Hematopoietic multipotent progenitor cell treated with erythropoietin and hydrocortisone succinate and interleukin-3 and kit ligand, for 17 days (in vitro differentiated cells): ENCODE data around the gene GLIPR1L2.
"Not testable (repeated sequence)": the region's sequence is repeated elsewhere in the genome, so short reads cannot be mapped to it uniquely, and the experiment has no call there.

ENCODE experiments used
- DNase-seq: peaks from one replicate; pipeline ENCODE4 v3.0.0-alpha.2; 2015; ENCODE audit warnings: low spot score

GLIPR1L2 gene

GRCh38 chr12:75437564-75437963, 46.7 kb downstream of the GLIPR1L2 start:
- DNase-seq, result no peak

GRCh38 chr12:75438059-75438754, 47.3 kb downstream of the GLIPR1L2 start:
- DNase-seq, result no peak

GRCh38 chr12:75439048-75439447, 48.2 kb downstream of the GLIPR1L2 start:
- DNase-seq, result no peak

DNA sequence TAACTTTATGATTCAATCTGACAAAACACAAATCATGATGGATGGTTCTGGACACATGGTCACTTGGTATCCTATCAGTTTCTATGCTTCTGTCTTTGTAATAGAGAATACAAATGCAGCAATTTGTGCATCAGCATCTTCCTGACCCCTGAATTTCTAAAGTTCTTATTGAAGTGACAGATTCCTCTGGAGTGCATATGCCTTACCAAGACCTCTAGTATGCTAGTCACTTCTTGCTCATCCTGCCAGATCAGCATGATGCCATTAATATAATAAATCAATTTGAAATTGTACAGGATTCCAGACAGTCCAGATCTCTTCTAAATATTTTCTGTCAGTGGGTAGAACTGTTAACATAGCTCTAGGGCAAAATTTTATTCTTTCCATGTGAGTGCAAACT, 49.0 kb downstream of the GLIPR1L2 start:
- no peak for DNase-seq

DNA sequence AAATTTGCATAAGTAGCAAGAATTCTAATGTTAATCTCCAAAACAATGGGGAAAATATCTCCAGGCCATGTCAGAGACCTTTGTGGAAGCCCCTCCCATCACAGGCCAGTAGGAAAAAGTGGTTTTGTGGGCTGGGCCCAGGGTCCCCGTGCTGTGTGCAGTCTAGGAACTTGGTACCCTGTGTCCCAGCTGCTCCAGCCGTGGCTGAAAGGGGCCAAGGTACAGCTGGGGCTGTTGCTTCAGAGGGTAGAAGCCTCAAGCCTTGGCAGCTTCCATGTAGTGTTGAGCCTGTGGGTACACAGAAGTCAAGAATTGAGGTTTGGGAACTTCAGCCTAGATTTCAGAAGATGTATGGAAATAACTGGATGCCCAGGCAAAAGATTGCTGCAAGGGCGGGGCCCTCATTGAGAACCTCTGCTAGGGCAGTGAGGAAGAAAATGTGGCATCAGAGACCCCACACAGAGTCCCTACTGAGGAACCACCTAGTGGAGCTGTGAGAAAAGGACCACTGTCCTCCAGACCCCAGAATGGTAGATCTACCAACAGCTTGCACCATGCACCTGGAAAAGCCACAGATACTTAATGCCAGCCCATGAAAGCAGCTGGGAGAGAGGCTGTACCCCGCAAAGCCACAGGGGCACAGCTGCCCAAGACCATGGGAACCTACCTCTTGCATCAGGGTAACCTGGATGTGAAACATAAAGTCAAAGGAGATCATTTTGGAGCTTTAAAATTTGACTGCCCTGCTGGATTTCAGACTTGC, 51.0 kb downstream of the GLIPR1L2 start:
- DNase-seq, result not testable (repeated sequence)

- not testable (repeated sequence) for DNase-seq
Measured at GRCh38 chr12:75442454-75442853, 51.6 kb downstream of the GLIPR1L2 start.

- no peak for DNase-seq
Measured at GRCh38 chr12:75443709-75444108, 52.8 kb downstream of the GLIPR1L2 start.

GRCh38 chr12:75444429-75445136, 53.7 kb downstream of the GLIPR1L2 start:
- DNase-seq, result no peak

GRCh38 chr12:75445137-75445507, 54.2 kb downstream of the GLIPR1L2 start:
- not testable (repeated sequence) for DNase-seq

- DNase-seq, result no peak
Measured at GRCh38 chr12:75446857-75447256, 56.0 kb downstream of the GLIPR1L2 start.

DNA sequence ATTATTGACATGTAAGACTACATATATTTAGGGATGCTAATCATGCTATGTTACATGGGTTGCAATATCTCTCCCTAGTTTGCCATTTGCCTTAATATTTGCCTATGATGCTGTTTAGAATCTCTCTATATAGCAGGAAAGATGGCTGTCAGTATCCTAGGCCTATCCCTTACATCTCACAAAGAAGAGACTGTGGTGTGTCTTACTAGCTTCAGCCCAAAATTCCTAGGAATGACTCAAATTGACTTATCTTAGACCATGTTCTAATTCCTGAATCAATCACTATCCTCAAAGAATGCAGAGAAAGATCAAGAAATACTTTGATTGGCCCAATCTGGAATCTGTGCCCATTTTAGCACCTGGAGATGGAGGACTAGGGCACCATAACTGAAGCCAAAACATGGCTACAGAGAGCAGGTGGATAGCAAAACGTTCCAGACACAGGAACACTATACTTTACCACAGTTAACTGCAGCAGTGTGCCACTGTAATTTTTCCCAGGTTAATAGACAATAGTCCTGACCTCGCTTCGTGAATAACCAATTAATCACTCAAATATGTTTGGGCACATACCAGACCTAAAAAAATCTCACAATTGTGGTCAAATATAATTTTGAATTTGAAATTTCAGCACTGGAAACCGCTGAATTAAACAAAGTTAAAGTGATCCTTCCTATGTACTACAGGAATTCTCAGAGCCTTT, 57.0 kb downstream of the GLIPR1L2 start:
- no peak for DNase-seq

DNA sequence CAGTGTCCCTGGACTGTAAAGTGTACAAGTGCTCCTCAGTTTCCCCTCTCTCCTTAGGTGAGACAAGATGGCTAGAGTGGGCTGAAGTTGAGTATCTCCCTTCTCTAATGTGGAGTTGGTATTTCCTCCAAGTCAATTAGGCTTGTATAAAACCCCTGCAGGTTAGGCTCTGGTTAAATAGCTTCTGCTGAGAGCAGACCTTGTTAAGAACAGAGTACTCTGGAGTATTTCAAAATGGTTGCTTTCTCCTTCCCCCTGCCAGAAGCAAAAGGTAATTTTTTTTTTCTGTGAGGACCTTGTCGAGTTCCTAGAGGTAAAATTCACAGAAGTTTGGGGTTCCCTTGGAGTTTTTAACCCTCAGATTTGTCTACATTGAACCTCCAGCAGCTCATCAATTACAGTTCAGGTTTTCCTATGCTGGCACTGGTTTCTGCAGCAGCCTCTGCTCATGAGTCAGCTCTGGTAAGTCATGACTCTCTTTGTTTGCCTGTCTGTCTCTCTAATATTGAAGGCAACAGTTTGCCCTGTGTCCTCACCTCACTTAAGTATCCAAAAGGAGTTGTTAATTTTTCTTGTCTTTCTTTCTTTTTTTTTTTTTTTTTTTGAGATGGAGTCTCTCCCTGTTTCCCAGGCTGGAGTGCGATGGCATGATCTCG, 61.9 kb downstream of the GLIPR1L2 start:
- no peak for DNase-seq

- DNase-seq, result no peak
Measured at GRCh38 chr12:75455839-75456238, 65.0 kb downstream of the GLIPR1L2 start.

DNA sequence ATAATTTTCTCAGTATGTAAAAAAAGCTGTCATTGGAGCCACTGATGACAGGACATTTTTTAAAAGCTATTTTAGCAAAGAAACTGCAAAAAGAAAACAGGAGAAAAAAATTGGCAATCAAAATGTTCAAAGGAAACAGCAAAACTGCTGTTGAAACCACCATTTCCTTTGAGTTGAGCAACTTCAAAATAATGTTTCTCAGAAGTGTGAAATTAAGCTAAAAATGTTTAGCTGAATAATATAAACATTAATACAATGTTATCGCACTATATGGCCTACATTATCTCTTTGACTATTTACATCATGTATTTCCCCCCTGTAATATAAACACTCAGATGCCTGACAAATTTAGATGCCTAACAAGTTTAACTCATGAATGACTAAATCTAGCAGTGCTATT, 66.3 kb downstream of the GLIPR1L2 start:
- no peak for DNase-seq

GRCh38 chr12:75457866-75458265, 67.0 kb downstream of the GLIPR1L2 start:
- DNase-seq, result not testable (repeated sequence)

DNA sequence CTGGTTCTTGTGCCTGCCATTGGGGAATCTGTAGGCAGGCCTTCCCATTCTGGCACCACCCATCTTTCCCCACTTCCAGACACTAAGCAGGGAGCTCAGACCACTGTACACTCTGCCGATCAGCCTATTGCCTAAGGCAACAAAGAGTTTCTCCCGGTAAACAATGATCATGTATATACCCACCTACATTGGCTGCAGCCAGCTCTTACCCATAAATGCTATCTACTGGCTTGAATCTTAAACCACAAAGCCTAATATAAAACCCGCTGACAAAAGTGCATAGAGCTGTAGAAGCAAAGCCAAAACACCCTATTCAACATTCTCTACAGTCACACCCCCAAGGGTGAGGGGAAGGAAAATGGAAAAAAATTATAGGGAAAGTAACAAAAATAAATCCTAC, 68.9 kb downstream of the GLIPR1L2 start:
- DNase-seq, result no peak

GRCh38 chr12:75460204-75460603, 69.3 kb downstream of the GLIPR1L2 start:
- DNase-seq, result no peak

GRCh38 chr12:75471902-75472890, 81.3 kb downstream of the GLIPR1L2 start:
- no peak for DNase-seq

DNA sequence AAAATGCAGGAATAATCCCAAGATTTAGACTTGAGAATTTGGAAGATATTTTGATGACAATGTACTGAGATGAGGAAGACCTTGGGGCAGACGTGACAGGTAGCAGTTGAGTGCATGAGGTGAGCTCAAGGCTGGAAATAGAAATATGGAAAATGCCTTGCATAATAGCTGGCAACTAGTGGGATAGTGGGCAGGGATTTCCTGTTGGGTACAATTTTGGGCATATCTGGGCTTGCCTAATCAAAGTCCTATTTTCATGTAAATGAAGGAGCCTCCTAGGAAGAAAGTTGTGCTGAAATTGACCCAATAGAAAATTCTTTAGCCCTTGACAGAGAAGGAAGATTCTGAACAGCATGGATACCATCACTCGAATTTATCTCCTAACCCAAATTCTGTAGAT, 83.2 kb downstream of the GLIPR1L2 start:
- no peak for DNase-seq

DNA sequence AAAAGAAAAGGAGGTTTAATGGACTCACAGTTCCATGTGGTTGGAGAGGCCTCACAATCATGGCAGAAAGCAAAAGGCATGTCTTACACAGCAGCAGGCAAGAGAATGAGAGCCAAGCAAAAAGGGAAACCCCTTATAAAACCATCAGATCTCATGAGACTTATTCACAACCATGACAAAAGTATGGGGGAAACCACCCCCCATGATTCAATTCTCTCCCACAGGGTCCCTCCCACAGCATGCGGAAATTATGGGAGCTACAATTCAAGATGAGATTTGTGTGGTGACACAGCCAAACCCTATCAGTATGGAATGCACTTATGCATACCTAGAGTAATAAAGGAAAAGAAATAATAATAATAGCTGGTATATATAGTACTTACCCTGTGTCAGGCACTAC, 85.2 kb downstream of the GLIPR1L2 start:
- DNase-seq, result no peak

DNA sequence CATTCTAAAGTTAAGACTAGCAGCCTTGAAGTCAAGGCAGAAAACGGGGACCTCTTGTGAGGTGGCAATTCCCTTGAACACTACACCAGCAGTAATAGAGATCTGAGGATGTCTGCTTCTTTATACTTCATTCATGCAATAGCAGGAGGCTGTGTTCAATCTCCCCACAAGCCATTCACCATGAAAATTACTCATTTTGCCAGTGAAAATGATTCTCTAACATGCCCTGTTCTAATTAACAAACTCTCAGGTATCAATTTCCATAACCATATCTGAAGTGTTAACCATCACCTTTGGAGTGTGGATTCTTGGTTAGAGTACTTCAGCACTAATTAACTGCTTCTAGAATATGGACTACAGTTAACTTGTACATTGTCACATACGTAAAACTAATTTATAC, 86.2 kb downstream of the GLIPR1L2 start:
- DNase-seq, result no peak
